ENCODE measurements around the gene USP10. TPM values are rescaled to one million over a fixed set of nuclear protein-coding genes. Genes with fewer than 3 reads are reported as not detected.

USP10 gene
- total RNA-seq, 6 experiments from 2014 or later, result 41.5 to 53.2 (median 44.6) TPM

- Histone ChIP-seq H3K4me1 (peaks cover 0 to 6% (median 2%) of the 10 kb centered on the region in 4 donors), H3K27ac (no peak overlapping the region), H3K4me3 (no peak overlapping the region), H3K9me3 (no peaks in the 10 kb centered on the region), H3K27me3 (no peaks in the 10 kb centered on the region), H3K36me3 (peaks cover 0 to 54% (median 22%) of the 10 kb centered on the region in 4 donors)
- WGBS (ENCODE audit: insufficient coverage, low coverage, low lambda C conversion rate, missing lambda C conversion rate), result 88% methylated on average over 12 of the region's 17 CpGs
- TF ChIP-seq CTCF (IDR thresholded peaks at IDR 0.05) (no peak), POLR2A (IDR thresholded peaks at IDR 0.05) (no peak)
- no peak for DNase-seq
- ATAC-seq, result no peak
- intact Hi-C loops (cut with DNase I), result no loop called here
Measured at GRCh38 chr16:84765616-84766580, 66.1 kb downstream of the USP10 start.

GRCh38 chr16:84766978-84767773 is 67.4 kb downstream of the USP10 start:
- TF ChIP-seq POLR2A (IDR thresholded peaks at IDR 0.05) (no peak), CTCF (IDR thresholded peaks at IDR 0.05) (no peak)
- ATAC-seq (peak in 2 of 4 donors; percentile 31 to 36), DNase-seq (no peak)
- 75% methylated on average over 10 of the region's 11 CpGs for WGBS (ENCODE audit: insufficient coverage, low coverage, low lambda C conversion rate, missing lambda C conversion rate)
- Histone ChIP-seq H3K4me1 (peaks cover 0 to under 1% (median 0%) of the 10 kb centered on the region in 4 donors), H3K9me3 (no peaks in the 10 kb centered on the region), H3K27ac (no peak overlapping the region), H3K36me3 (peaks cover 0 to 59% (median 22%) of the 10 kb centered on the region in 4 donors), H3K4me3 (no peak overlapping the region), H3K27me3 (no peaks in the 10 kb centered on the region)
- intact Hi-C loops (cut with DNase I), result no loop called here

- no peaks in the 10 kb centered on the region for H3K9me3 ChIP-seq
- no peak overlapping the region for H3K27ac ChIP-seq
- TF ChIP-seq POLR2A (IDR thresholded peaks at IDR 0.05), result no peak
- TF ChIP-seq CTCF (IDR thresholded peaks at IDR 0.05), result no peak
- WGBS (ENCODE audit: insufficient coverage, low coverage, low lambda C conversion rate, missing lambda C conversion rate), result 69% methylated on average over 4 of the region's 4 CpGs
- ATAC-seq, result no peak
- H3K36me3 ChIP-seq, result peaks cover 0 to 59% (median 28%) of the 10 kb centered on the region in 4 donors
- no peaks in the 10 kb centered on the region for H3K4me1 ChIP-seq
- intact Hi-C loops (cut with DNase I), result no loop called here
- no peaks in the 10 kb centered on the region for H3K27me3 ChIP-seq
- H3K4me3 ChIP-seq, result no peak overlapping the region
- DNase-seq, result no peak
Measured at GRCh38 chr16:84768061-84768807, 68.4 kb downstream of the USP10 start.

GRCh38 chr16:84768808-84769197 is 69.0 kb downstream of the USP10 start:
- Histone ChIP-seq H3K4me1 (no peaks in the 10 kb centered on the region), H3K9me3 (no peaks in the 10 kb centered on the region), H3K4me3 (no peak overlapping the region), H3K27me3 (no peaks in the 10 kb centered on the region), H3K36me3 (peaks cover 0 to 61% (median 28%) of the 10 kb centered on the region in 4 donors), H3K27ac (no peak overlapping the region)
- no peak for TF ChIP-seq POLR2A (IDR thresholded peaks at IDR 0.05)
- TF ChIP-seq CTCF (IDR thresholded peaks at IDR 0.05), result no peak
- DNase-seq, result peak in 1 of 3 donors; percentile 4
- intact Hi-C loops (cut with DNase I), result no loop called here
- 100% methylated on average over 3 of the region's 4 CpGs for whole genome bisulfite sequencing (ENCODE audit: insufficient coverage, low coverage, low lambda C conversion rate, missing lambda C conversion rate)
- ATAC-seq, result no peak
